Right lobe of liver (tissue), 6 donors: Measurements from ENCODE around the gene OR4Q2. TPM values are rescaled to one million over a fixed set of nuclear protein-coding genes. Genes with fewer than 3 reads are reported as not detected.

Experiments used
- ATAC-seq, 4 donors: fragments of 200-7000 bp; cut with Tn5 transposase; one replicate each; pipeline ENCODE4 v1.9.1; 2020; ENCODE audit warnings: mild to moderate bottlenecking in 4 of 4, moderate library complexity in 4 of 4
- DNase-seq, 3 donors: peaks; one replicate each; pipeline ENCODE4 v3.0.0-alpha.2; 2020
- H3K27ac ChIP-seq, 3 donors: fragments of 200-600 bp; one replicate each; pipeline ENCODE4 v1.8.0; 2022
- H3K27me3 ChIP-seq, 2 donors: fragments of 200-600 bp; one replicate each; pipeline ENCODE4 v1.8.0; 2022
- H3K36me3 ChIP-seq, 4 donors: fragments of 200-600 bp; sonication (generic) in 1 of 4; one replicate each; pipeline versions ENCODE4 v1.5.1 to v1.8.0; 2017 to 2022; ENCODE audit warnings: control low read depth in 1 of 4
- H3K4me1 ChIP-seq, 4 donors: fragments of 200-600 bp; sonication (generic) in 1 of 4; one replicate each; pipeline versions ENCODE4 v1.5.1 to v1.8.0; 2017 to 2022; ENCODE audit warnings: control low read depth in 1 of 4
- H3K4me3 ChIP-seq, 3 donors: fragments of 200-600 bp; one replicate each; pipeline ENCODE4 v1.8.0; 2022
- H3K9me3 ChIP-seq, 4 donors: fragments of 200-600 bp; sonication (generic) in 1 of 4; one replicate each; pipeline versions ENCODE4 v1.5.1 to v1.8.0; 2017 to 2022; ENCODE audit warnings: control low read depth in 1 of 4
- POLR2A ChIP-seq: fragments of 450-650 bp; IDR thresholded peaks from one replicate; pipeline ENCODE4 v1.6.1; 2017; ENCODE audit warnings: antibody characterized with exemption, mild to moderate bottlenecking
- WGBS: methylation state at CpG from one replicate; pipeline ENCODE4 v1.1.6; 2018; ENCODE audit warnings: low coverage, low lambda C conversion rate; ENCODE audit not compliant: insufficient coverage; ENCODE audit errors: missing lambda C conversion rate; 5-methylcytosine and 5-hydroxymethylcytosine counted together
- intact Hi-C, 2 donors: fragments of 100-400 bp; cut with DNase I; formaldehyde crosslinking; loops; one replicate each; pipeline versions ENCODE4 v1.11.2 to v1.14.1; 2022
- total RNA-seq, 6 experiments: library from RNA; depleted of rRNA in 2 of 6; stranded (reverse); fragments of >200 nt in 2 of 6; fragmentation: NEBNext Ultra II Directional in 3 of 6; extraction: Animal tissue kit (Norgen Biotek cat#: 25700) in 3 of 6; gene quantifications; one replicate each; pipeline versions ENCODE4 v1.1.0 to v1.2.4, GENCODE V29; 2016 to 2023
- TF ChIP-seq, protein P1 (sequence below), 4 donors: fragments of 200-600 bp in 3 of 4; fragments of 450-650 bp in 1 of 4; IDR thresholded peaks; one replicate each; pipeline versions ENCODE4 v1.5.1 to v1.8.0; 2016 to 2022; ENCODE audit warnings: antibody characterized with exemption in 4 of 4, mild to moderate bottlenecking in 2 of 4
- donor health status: DM: no; HTN: yes; CAD: no.
- donor health status: DM: no; HTN: no; CAD: no.
- donor health status: DM: no; HTN: no; CAD: no.
- donor health status: DM: no; HTN: yes; CAD: no.
- donor health status: DM: no; HTN: yes; CAD: no.

Gene OR4Q2
- total RNA-seq, 6 experiments from 2014 or later, result not detected

DNA sequence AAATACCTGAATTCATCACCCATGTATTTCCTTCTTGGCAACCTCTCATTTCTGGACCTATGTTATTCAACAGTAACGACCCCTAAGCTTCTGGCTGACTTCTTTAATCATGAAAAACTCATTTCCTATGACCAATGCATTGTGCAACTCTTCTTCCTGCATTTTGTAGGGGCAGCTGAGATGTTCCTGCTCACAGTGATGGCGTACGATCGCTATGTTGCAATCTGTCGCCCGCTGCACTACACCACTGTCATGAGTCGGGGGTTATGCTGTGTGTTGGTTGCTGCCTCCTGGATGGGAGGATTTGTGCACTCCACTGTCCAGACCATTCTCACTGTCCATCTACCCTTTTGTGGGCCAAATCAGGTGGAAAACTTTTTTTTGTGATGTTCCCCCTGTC lies 356 bp downstream of the OR4Q2 start:
- TF ChIP-seq, protein P1, sequence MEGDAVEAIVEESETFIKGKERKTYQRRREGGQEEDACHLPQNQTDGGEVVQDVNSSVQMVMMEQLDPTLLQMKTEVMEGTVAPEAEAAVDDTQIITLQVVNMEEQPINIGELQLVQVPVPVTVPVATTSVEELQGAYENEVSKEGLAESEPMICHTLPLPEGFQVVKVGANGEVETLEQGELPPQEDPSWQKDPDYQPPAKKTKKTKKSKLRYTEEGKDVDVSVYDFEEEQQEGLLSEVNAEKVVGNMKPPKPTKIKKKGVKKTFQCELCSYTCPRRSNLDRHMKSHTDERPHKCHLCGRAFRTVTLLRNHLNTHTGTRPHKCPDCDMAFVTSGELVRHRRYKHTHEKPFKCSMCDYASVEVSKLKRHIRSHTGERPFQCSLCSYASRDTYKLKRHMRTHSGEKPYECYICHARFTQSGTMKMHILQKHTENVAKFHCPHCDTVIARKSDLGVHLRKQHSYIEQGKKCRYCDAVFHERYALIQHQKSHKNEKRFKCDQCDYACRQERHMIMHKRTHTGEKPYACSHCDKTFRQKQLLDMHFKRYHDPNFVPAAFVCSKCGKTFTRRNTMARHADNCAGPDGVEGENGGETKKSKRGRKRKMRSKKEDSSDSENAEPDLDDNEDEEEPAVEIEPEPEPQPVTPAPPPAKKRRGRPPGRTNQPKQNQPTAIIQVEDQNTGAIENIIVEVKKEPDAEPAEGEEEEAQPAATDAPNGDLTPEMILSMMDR (IDR thresholded peaks at IDR 0.05), result no peak
- TF ChIP-seq POLR2A, result no peak
- intact Hi-C loops, result no loop called here
- ATAC-seq (no peak), DNase-seq (no peak)
- WGBS, result 45% methylated on average over 7 of the region's 7 CpGs
- Histone ChIP-seq H3K27ac (no peak overlapping the region), H3K4me3 (no peak overlapping the region), H3K4me1 (no peaks in the 10 kb centered on the region), H3K36me3 (no peaks in the 10 kb centered on the region), H3K9me3 (no peaks in the 10 kb centered on the region), H3K27me3 (no peaks in the 10 kb centered on the region)

DNA sequence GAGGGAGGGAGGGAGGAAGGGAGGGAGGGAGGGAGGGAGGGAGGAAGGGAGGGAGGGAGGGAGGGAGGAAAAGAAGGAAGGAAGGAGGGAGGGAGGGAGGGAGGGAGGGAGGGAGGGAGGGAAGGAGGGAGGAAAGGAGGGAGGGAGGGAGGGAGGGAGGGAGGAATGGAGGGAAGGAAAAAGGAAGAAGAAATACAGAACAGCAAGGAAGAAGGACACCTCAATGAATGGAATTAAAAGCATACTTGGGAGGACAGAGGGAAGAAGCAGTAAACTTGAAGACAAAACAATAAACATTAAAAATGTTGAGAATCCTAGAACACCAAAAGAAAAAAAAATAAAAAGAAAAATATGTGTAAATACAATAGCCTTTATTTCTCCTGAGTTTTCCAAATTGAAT lies 6.2 kb downstream of the OR4Q2 start:
- no peaks in the 10 kb centered on the region for H3K27me3 ChIP-seq
- H3K27ac ChIP-seq, result no peak overlapping the region
- no peak for DNase-seq
- no peak for TF ChIP-seq POLR2A
- TF ChIP-seq, protein P1 (IDR thresholded peaks at IDR 0.05), result no peak
- H3K9me3 ChIP-seq, result no peaks in the 10 kb centered on the region
- intact Hi-C loops, result no loop called here
- H3K4me1 ChIP-seq, result no peaks in the 10 kb centered on the region
- H3K36me3 ChIP-seq, result no peaks in the 10 kb centered on the region
- ATAC-seq, result no peak
- H3K4me3 ChIP-seq, result no peak overlapping the region

DNA sequence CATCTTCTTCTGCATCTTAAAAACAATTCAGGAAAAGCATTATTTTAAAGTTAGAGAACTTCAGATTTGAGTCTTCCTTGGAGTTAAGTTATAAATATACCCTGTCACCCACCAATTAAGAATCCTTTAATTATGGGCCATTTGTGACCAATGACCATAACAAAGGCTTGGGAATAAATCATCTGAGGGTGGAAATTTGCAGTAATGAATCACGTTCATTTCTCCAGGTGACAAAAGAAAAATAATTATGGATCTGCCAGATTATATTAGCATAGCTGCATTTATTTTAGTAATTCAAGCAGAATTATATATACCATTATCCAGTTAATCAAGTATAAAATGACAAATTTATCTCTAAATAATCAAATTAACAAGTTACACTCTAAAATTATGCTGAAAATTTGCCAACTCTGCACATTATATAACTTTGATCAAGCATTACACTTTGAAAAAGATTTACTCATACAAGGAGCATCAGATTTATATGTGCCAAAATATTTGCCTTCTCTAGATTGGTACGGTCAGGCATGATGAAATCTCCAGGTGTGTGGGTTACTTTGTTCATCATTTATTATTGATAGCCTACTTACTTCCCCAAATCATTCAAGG lies 17.4 kb downstream of the OR4Q2 start, which contains the start of gene OR4K14:
OR4K14 (minus strand) TSS at position 51 of the 609 bp plus-strand sequence. CDS start 4,114 bp downstream, outside the sequence.
- H3K27ac ChIP-seq, result no peak within 1 kb of the TSS
- no peak for TF ChIP-seq POLR2A
- TF ChIP-seq, protein P1 (IDR thresholded peaks at IDR 0.05), result no peak
- H3K36me3 ChIP-seq, result no peaks in the 10 kb centered on the region
- no peaks in the 10 kb centered on the region for H3K4me1 ChIP-seq
- DNase-seq, result no peak
- no peak for ATAC-seq
- 43% methylated on average over 2 of the region's 2 CpGs for WGBS
- H3K4me3 ChIP-seq, result no peak within 1 kb of the TSS
- H3K27me3 ChIP-seq, result no peaks in the 10 kb centered on the region
- H3K9me3 ChIP-seq, result no peaks in the 10 kb centered on the region
- intact Hi-C loops, result no loop called here

DNA sequence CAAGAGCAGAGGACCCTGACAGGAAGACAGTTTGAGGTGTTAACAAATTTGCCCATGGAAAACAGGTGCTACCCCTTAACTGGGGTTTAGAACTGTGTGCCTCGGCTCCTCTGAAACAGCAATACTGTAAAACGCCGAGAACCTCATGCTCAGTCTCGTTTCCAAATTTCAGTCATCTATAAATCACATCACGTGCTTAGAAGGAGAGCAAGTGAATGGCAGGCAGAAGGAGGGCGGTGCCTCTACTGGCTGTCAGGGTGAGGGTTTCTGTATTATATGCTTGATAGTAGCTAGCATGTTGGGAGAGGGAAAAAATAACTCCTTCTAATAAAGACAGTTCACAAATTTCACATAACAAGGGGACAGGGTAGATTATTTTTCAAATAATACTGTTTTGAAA lies 29.1 kb downstream of the OR4Q2 start:
- intact Hi-C loops, result no loop called here
- Histone ChIP-seq H3K36me3 (no peaks in the 10 kb centered on the region), H3K9me3 (no peaks in the 10 kb centered on the region), H3K27ac (no peak overlapping the region), H3K4me3 (no peak overlapping the region), H3K27me3 (no peaks in the 10 kb centered on the region), H3K4me1 (no peaks in the 10 kb centered on the region)
- DNase-seq, result no peak
- 46% methylated on average over 6 of the region's 6 CpGs for WGBS
- no peak for ATAC-seq
- TF ChIP-seq POLR2A, result no peak
- TF ChIP-seq, protein P1 (IDR thresholded peaks at IDR 0.05), result no peak

DNA sequence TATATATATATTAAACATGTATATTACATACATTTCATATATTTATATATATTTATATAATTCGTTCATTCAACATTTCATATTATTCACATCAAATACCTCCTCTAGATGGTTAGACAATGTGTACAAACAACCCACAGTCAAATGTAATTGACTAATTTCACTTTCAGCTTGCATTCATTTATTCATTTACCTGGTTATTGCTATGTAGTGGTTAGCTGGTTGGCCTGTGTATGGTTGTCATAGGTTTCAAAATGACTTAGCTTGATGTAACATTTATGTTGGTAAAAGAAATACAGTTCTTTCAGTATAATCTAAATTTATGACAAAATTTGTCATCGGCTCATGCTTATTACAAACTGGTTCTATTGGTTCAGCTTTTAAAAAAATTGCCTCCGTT lies 33.5 kb downstream of the OR4Q2 start:
- H3K27ac ChIP-seq, result no peak overlapping the region
- WGBS, result 49% methylated on average over 3 of the region's 3 CpGs
- ATAC-seq (no peak), DNase-seq (no peak)
- no peak overlapping the region for H3K4me3 ChIP-seq
- intact Hi-C loops, result no loop called here
- TF ChIP-seq, protein P1 (IDR thresholded peaks at IDR 0.05), result no peak
- TF ChIP-seq POLR2A, result no peak
- no peaks in the 10 kb centered on the region for H3K9me3 ChIP-seq
- H3K4me1 ChIP-seq, result no peaks in the 10 kb centered on the region
- H3K36me3 ChIP-seq, result no peaks in the 10 kb centered on the region
- H3K27me3 ChIP-seq, result no peaks in the 10 kb centered on the region
